Measurements from ENCODE around the gene HK1.

Gene HK1

DNA sequence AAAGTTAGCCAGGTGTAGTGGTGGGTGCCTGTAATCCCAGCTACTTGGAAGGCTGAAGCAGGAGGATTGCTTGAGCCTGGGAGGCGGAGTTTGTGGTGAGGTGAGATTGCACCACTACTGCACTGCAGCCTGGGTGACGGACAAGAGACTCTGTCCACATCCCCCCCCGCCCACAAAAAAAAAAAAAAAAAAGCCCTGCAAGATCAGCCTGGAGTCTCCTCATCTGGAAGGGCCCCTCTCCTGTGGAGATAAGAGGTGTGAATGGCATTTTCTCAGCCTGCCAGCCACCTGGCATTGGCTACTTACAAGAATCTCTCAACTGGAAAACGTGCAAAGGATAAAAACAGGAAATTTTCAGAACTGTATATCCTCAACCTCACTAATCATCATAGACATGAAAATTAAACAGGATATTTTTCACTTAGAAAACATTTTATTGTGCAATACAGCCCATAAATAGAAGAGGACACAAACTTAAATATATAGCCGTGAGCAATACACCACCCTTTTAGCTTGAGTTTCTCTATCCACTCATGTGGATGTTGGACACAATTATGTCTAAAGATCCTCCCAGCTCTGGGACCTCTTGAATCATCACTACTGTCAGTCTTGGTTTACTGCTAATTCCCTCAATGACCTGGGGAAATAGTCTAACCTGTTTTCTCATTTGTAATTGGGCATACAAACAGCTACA, 161.7 kb downstream of the HK1 start:
- TF ChIP-seq, protein P1, sequence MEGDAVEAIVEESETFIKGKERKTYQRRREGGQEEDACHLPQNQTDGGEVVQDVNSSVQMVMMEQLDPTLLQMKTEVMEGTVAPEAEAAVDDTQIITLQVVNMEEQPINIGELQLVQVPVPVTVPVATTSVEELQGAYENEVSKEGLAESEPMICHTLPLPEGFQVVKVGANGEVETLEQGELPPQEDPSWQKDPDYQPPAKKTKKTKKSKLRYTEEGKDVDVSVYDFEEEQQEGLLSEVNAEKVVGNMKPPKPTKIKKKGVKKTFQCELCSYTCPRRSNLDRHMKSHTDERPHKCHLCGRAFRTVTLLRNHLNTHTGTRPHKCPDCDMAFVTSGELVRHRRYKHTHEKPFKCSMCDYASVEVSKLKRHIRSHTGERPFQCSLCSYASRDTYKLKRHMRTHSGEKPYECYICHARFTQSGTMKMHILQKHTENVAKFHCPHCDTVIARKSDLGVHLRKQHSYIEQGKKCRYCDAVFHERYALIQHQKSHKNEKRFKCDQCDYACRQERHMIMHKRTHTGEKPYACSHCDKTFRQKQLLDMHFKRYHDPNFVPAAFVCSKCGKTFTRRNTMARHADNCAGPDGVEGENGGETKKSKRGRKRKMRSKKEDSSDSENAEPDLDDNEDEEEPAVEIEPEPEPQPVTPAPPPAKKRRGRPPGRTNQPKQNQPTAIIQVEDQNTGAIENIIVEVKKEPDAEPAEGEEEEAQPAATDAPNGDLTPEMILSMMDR (IDR thresholded peaks at IDR 0.05; ENCODE audit: insufficient read depth, low read length, poor library complexity, severe bottlenecking) = no peak
- H3K4me3 ChIP-seq (replicated peaks; ENCODE audit: low read depth, low read length) = no peak overlapping the region
- H3K36me3 ChIP-seq (ENCODE audit: control insufficient read depth, insufficient read depth, low read length) = no peaks in the 10 kb centered on the region
- DNase-seq (ENCODE audit: extremely low read depth, insufficient read length) = no peak
- no peaks in the 10 kb centered on the region; the same call in 1 of the 2 replicates for H3K27me3 ChIP-seq (replicated peaks; ENCODE audit: control insufficient read depth, insufficient read depth, low read length)

DNA sequence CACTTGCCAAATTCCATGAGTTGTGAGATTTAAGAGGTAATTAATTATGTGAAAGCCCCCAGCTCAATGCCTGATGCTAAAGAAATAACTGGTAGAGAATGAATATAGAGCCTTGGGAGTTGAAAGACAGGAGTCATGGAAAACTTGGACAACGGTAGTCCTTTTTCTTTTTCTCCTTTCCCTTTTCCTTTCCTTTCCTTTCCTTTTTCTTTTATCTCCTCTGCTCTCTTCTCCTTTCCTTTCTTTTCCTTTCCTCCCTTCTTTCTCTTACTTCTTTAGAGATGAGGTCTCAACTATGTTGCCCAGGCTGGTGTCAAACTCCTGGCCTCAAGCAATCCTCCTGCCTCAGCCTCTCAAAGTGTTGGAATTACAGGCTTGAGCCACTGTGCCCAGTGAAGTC, 165.1 kb downstream of the HK1 start:
- H3K27me3 ChIP-seq (replicated peaks; ENCODE audit: control insufficient read depth, insufficient read depth, low read length) = no peaks in the 10 kb centered on the region; the same call in 1 of the 2 replicates
- H3K36me3 ChIP-seq (ENCODE audit: control insufficient read depth, insufficient read depth, low read length) = no peaks in the 10 kb centered on the region
- H3K4me3 ChIP-seq (replicated peaks; ENCODE audit: low read depth, low read length) = no peak overlapping the region
- DNase-seq (ENCODE audit: extremely low read depth, insufficient read length) = no peak
- TF ChIP-seq, protein P1 (IDR thresholded peaks at IDR 0.05; ENCODE audit: insufficient read depth, low read length, poor library complexity, severe bottlenecking) = no peak

DNA sequence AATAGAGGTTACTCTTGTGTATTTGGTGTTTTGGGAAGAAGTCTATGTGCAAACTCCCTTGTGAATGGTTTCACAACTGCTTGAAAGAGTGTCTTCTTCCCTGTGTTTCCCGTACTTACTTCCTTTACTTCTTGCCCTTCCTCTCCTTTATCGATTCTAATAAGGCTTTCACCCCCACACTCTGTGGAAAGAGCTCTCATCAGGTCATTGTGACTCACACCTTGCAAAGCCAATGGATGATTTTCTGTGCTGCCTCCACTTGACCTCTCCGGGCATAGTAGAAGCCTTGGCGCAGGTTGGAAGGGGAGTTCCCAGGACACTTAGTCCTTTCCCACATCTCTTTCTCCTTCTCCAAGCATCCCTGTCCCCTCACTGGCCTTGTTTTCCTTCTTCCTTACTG, 166.7 kb downstream of the HK1 start:
- Histone ChIP-seq H3K27me3 (replicated peaks; ENCODE audit: control insufficient read depth, insufficient read depth, low read length) (no peaks in the 10 kb centered on the region; the same call in 1 of the 2 replicates), H3K36me3 (ENCODE audit: control insufficient read depth, insufficient read depth, low read length) (no peaks in the 10 kb centered on the region), H3K4me3 (replicated peaks; ENCODE audit: low read depth, low read length) (no peak overlapping the region)
- no peak for DNase-seq (ENCODE audit: extremely low read depth, insufficient read length)
- TF ChIP-seq, protein P1 (IDR thresholded peaks at IDR 0.05; ENCODE audit: insufficient read depth, low read length, poor library complexity, severe bottlenecking) = no peak

DNA sequence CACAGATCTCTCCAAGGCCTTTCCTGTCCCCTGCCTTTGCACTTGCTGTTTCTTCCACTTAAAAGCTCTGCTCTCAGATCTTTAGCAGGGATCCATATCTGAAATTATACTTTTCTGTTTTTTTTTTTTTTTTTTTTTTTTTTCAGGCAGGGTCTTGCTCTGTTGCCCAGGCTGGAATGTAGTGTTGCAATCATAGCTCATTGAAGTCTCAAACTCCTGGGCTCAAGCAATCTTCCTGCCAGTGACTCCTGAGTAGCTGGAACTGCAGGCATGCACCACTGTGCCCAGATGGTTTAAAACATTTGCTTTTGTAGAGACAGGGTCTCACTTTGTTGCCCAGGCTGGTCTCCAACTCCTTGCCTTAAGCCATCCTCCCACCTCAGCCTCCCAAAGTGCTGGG, 167.9 kb downstream of the HK1 start:
- Histone ChIP-seq H3K36me3 (ENCODE audit: control insufficient read depth, insufficient read depth, low read length) (no peaks in the 10 kb centered on the region), H3K27me3 (replicated peaks; ENCODE audit: control insufficient read depth, insufficient read depth, low read length) (no peaks in the 10 kb centered on the region; the same call in 1 of the 2 replicates), H3K4me3 (replicated peaks; ENCODE audit: low read depth, low read length) (no peak overlapping the region)
- TF ChIP-seq, protein P1 (IDR thresholded peaks at IDR 0.05; ENCODE audit: insufficient read depth, low read length, poor library complexity, severe bottlenecking) = no peak
- no peak for DNase-seq (ENCODE audit: extremely low read depth, insufficient read length)

DNA sequence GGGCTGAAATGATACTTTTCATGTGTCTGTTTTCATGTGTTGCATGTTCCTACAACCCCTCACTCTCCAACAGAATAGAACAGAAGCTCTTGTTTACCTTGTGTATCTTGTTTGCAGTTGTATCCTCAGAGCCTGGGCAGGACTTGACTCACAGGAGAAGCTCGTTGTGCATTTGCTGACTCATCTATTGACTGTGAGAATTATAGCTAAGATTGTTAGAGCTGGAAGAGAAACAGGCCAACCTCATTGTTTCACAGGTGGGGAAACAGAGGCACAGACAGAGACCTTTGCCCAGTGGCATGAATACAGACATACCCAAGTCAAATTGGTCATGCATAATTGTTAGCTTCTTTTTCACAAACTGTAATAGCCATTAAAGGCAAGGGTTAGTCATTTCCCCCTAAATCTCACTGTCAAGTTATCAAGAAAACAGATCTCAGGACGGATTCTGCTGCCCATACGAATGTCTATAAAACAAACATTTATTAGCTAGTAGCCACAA, 168.4 kb downstream of the HK1 start:
- TF ChIP-seq, protein P1 (IDR thresholded peaks at IDR 0.05; ENCODE audit: insufficient read depth, low read length, poor library complexity, severe bottlenecking) = no peak
- no peak overlapping the region for H3K4me3 ChIP-seq (replicated peaks; ENCODE audit: low read depth, low read length)
- no peak for DNase-seq (ENCODE audit: extremely low read depth, insufficient read length)
- no peaks in the 10 kb centered on the region; the same call in 1 of the 2 replicates for H3K27me3 ChIP-seq (replicated peaks; ENCODE audit: control insufficient read depth, insufficient read depth, low read length)
- H3K36me3 ChIP-seq (ENCODE audit: control insufficient read depth, insufficient read depth, low read length) = no peaks in the 10 kb centered on the region

All from GM06990 (cell line).